Progenitor cell of endocrine pancreas (in vitro differentiated cells): ENCODE data around the gene CPSF7. TPM values are rescaled to one million over a fixed set of nuclear protein-coding genes. Genes with fewer than 3 reads are reported as not detected.

Source experiments
- DNase-seq: peaks from one replicate; pipeline ENCODE4 v3.0.0; 2021; ENCODE audit warnings: low spot score; ENCODE audit not compliant: unreplicated experiment
- H3K27ac Mint-ChIP-seq: 2 replicates; pipeline ENCODE4 v1.8.0; 2021; ENCODE audit warnings: mild to moderate bottlenecking, moderate library complexity, mixed read lengths
- H3K27me3 Mint-ChIP-seq: 2 replicates; pipeline ENCODE4 v1.8.0; 2021; ENCODE audit warnings: mixed read lengths
- H3K36me3 Mint-ChIP-seq: 2 replicates; pipeline ENCODE4 v1.8.0; 2022; ENCODE audit warnings: mixed read lengths; ENCODE audit not compliant: insufficient read depth
- H3K4me1 Mint-ChIP-seq: 2 replicates; pipeline ENCODE4 v1.8.0; 2021; ENCODE audit warnings: low read depth, mixed read lengths
- H3K4me3 Mint-ChIP-seq: 2 replicates; pipeline ENCODE4 v1.8.0; 2021; ENCODE audit warnings: low read depth, mild to moderate bottlenecking, moderate library complexity, mixed read lengths
- H3K9me3 Mint-ChIP-seq: 2 replicates; pipeline ENCODE4 v1.8.0; 2021; ENCODE audit warnings: low read depth, mixed read lengths
- CTCF ChIP-seq: fragments of 200-600 bp; sonication (generic); IDR thresholded peaks from one replicate; pipeline ENCODE4 v1.5.0; 2021; ENCODE audit warnings: antibody characterized with exemption, mild to moderate bottlenecking; ENCODE audit not compliant: unreplicated experiment
- total RNA-seq: library from RNA; stranded (reverse); gene quantifications from 2 replicates; pipeline ENCODE4 v1.2.1, GENCODE V29; 2021

CPSF7 gene
- total RNA-seq, 1 donor from 2014 or later, result 134 TPM

- Mint-ChIP-seq H3K36me3 (peaks cover 17% of the 10 kb centered on the region), H3K27me3 (no peaks in the 10 kb centered on the region), H3K27ac (no peak overlapping the region), H3K4me1 (no peaks in the 10 kb centered on the region), H3K4me3 (no peak overlapping the region), H3K9me3 (no peaks in the 10 kb centered on the region)
- no peak for TF ChIP-seq CTCF
- DNase-seq, result no peak
These were observed 23.1 kb upstream of the CPSF7 start for GRCh38 chr11:61452825-61453224.

- H3K36me3 Mint-ChIP-seq, result peaks cover 16% of the 10 kb centered on the region
- no peak for DNase-seq
- H3K27me3 Mint-ChIP-seq, result no peaks in the 10 kb centered on the region
- H3K4me1 Mint-ChIP-seq, result peaks cover 4% of the 10 kb centered on the region
- H3K27ac Mint-ChIP-seq, result peak overlapping the region; percentile 3
- no peaks in the 10 kb centered on the region for H3K9me3 Mint-ChIP-seq
- H3K4me3 Mint-ChIP-seq, result no peak overlapping the region
- TF ChIP-seq CTCF, result no peak
These were observed 18.8 kb upstream of the CPSF7 start for GRCh38 chr11:61448552-61448927.

- peaks cover 21% of the 10 kb centered on the region for H3K36me3 Mint-ChIP-seq
- H3K4me1 Mint-ChIP-seq, result peaks cover 4% of the 10 kb centered on the region
- DNase-seq, result no peak
- TF ChIP-seq CTCF, result no peak
- H3K27me3 Mint-ChIP-seq, result no peaks in the 10 kb centered on the region
- no peak overlapping the region for H3K27ac Mint-ChIP-seq
- no peak overlapping the region for H3K4me3 Mint-ChIP-seq
- no peaks in the 10 kb centered on the region for H3K9me3 Mint-ChIP-seq
These were observed 18.1 kb upstream of the CPSF7 start for GRCh38 chr11:61447601-61448551.

GRCh38 chr11:61446211-61446651, 16.5 kb upstream of the CPSF7 start:
- Mint-ChIP-seq H3K27ac (peak overlapping the region; percentile 63), H3K4me1 (peaks cover 4% of the 10 kb centered on the region), H3K27me3 (no peaks in the 10 kb centered on the region), H3K36me3 (peaks cover 22% of the 10 kb centered on the region), H3K4me3 (no peak overlapping the region), H3K9me3 (no peaks in the 10 kb centered on the region)
- peak; percentile 81 for DNase-seq
- TF ChIP-seq CTCF, result peak; percentile 92

- Mint-ChIP-seq H3K27ac (peak overlapping the region; percentile 86), H3K36me3 (peaks cover 22% of the 10 kb centered on the region), H3K9me3 (no peaks in the 10 kb centered on the region), H3K4me3 (no peak overlapping the region), H3K27me3 (no peaks in the 10 kb centered on the region), H3K4me1 (peaks cover 4% of the 10 kb centered on the region)
- DNase-seq, result no peak
- no peak for TF ChIP-seq CTCF
These were observed 15.7 kb upstream of the CPSF7 start for GRCh38 chr11:61445516-61445915.
